ENCODE results near the gene IL17RB. TPM values are rescaled to one million over a fixed set of nuclear protein-coding genes. Genes with fewer than 3 reads are reported as not detected.

Gene IL17RB
- total RNA-seq, 2 donors from 2014 or later, result 6.2 to 8.4 TPM

DNA sequence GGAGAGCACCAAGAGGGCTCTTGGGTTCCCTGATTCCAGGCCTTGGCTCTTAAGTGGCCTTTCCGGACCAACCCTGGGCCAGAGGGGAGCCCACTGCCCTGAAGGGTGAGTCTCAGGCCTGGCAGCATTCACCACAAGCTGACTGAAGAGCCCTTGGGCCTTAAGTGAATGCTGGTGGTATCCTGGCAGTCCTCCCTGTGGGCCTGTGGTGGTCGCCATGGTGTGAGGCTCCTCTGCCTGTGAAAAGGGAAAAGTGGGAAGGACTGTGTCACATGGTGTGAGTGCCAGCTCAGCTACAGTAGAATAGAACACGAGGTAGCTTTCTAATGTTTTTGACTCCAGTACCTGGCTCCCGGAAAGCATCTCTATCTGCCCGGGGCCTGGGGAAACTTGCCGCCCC lies 15.4 kb upstream of the IL17RB start:
- WGBS, 2 experiments (ENCODE audit: insufficient coverage in 1 of 2, insufficient read length in 1 of 2), result 89 to 93% methylated on average over 6 of the region's 6 CpGs

DNA sequence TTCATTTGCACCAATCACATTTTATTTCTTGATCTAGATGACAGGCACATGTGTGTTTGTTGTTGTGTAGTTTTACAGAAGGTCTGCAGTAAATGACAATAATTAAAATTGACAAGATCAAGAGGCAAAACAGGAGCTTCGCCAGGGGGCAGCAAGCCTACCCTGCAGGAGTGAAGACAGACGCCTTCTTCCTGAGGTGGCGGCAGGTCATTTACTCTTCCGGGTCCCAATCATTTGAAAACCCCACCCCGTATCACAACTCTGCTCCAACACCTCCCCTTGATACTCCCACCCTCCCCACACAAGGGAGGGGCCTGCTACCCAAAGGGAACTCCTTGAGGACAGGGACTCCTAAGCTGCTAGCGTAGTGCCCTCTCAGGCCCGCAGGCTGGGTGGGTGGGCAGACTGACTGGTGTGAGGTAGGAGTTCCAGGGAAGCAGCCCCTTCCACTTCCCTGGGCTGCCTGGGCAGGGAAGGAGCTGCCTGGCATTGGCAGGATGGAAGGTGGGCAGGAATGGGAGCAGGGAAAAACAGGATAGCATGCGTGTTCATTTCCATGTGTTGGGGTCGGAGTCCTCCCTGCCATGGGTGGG lies 13.2 kb upstream of the IL17RB start:
- Mint-ChIP-seq H3K36me3 (ENCODE audit: low read depth) (peaks cover 18% of the 10 kb centered on the region), H3K4me3 (no peak overlapping the region), H3K27ac (peak overlapping the region; percentile 16), H3K27me3 (ENCODE audit: insufficient read depth) (no peaks in the 10 kb centered on the region), H3K4me1 (no peaks in the 10 kb centered on the region), H3K9me3 (no peaks in the 10 kb centered on the region)
- Histone ChIP-seq H3K9me3 (ENCODE audit: control insufficient read depth, low read length) (no peaks in the 10 kb centered on the region), H3K27me3 (ENCODE audit: control insufficient read depth, insufficient read depth, low read length, poor library complexity, severe bottlenecking) (no peaks in the 10 kb centered on the region), H3K27ac (ENCODE audit: low read depth, low read length) (no peak overlapping the region), H3K36me3 (ENCODE audit: control insufficient read depth, insufficient read depth, low read length) (no peaks in the 10 kb centered on the region), H3K4me1 (ENCODE audit: control insufficient read depth, insufficient read depth, low read length) (no peaks in the 10 kb centered on the region), H3K4me3 (ENCODE audit: low read length) (no peak overlapping the region), H3K9ac (ENCODE audit: extremely low read depth, low read length, poor library complexity, severe bottlenecking) (no peak overlapping the region)
- peak; percentile 48 for DNase-seq
- TF ChIP-seq, protein P1, sequence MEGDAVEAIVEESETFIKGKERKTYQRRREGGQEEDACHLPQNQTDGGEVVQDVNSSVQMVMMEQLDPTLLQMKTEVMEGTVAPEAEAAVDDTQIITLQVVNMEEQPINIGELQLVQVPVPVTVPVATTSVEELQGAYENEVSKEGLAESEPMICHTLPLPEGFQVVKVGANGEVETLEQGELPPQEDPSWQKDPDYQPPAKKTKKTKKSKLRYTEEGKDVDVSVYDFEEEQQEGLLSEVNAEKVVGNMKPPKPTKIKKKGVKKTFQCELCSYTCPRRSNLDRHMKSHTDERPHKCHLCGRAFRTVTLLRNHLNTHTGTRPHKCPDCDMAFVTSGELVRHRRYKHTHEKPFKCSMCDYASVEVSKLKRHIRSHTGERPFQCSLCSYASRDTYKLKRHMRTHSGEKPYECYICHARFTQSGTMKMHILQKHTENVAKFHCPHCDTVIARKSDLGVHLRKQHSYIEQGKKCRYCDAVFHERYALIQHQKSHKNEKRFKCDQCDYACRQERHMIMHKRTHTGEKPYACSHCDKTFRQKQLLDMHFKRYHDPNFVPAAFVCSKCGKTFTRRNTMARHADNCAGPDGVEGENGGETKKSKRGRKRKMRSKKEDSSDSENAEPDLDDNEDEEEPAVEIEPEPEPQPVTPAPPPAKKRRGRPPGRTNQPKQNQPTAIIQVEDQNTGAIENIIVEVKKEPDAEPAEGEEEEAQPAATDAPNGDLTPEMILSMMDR (conservative IDR thresholded peaks at IDR 0.05), result peak; percentile 40
- WGBS, 2 experiments (ENCODE audit: insufficient coverage in 1 of 2, insufficient read length in 1 of 2), result 95 to 98% methylated on average over 6 to 9 of the region's 9 CpGs

More for the DNA sequence above, 15.4 kb upstream of the IL17RB start:
- no peaks in the 10 kb centered on the region for H3K9me3 ChIP-seq (ENCODE audit: control insufficient read depth, low read length)
- H3K4me3 ChIP-seq (ENCODE audit: low read length), result no peak overlapping the region
- TF ChIP-seq, protein P1 (conservative IDR thresholded peaks at IDR 0.05), result no peak
- H3K4me1 Mint-ChIP-seq, result no peaks in the 10 kb centered on the region
- no peaks in the 10 kb centered on the region for H3K36me3 ChIP-seq (ENCODE audit: control insufficient read depth, insufficient read depth, low read length)
- H3K9me3 Mint-ChIP-seq, result no peaks in the 10 kb centered on the region
- no peak overlapping the region for H3K4me3 Mint-ChIP-seq
- H3K27ac Mint-ChIP-seq, result no peak overlapping the region
- H3K27me3 Mint-ChIP-seq (ENCODE audit: insufficient read depth), result no peaks in the 10 kb centered on the region
- H3K27me3 ChIP-seq (ENCODE audit: control insufficient read depth, insufficient read depth, low read length, poor library complexity, severe bottlenecking), result no peaks in the 10 kb centered on the region
- no peaks in the 10 kb centered on the region for H3K4me1 ChIP-seq (ENCODE audit: control insufficient read depth, insufficient read depth, low read length)
- peaks cover 15% of the 10 kb centered on the region for H3K36me3 Mint-ChIP-seq (ENCODE audit: low read depth)
- no peak overlapping the region for H3K9ac ChIP-seq (ENCODE audit: extremely low read depth, low read length, poor library complexity, severe bottlenecking)
- DNase-seq, result no peak
- H3K27ac ChIP-seq (ENCODE audit: low read depth, low read length), result no peak overlapping the region

DNA sequence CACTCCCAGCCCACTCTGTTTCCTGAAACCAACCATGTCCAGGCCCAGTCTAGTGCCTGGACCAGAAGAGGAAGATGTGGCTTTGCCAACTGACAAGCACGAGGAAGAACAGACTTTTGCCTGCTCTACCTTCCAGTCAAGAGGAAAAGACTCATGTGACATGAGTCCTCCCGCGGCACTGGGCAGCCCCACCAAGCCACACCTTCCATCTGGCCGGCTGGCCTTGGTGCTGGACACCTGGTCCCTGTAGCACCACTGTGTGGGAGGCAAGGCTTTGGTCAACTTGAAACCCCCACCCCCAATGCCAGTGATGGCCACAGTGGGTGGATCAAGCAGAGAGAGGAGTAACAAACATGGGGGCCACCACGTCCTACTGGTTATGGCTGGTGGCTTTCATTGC lies 12.7 kb upstream of the IL17RB start:
- WGBS, 2 experiments (ENCODE audit: insufficient coverage in 1 of 2, insufficient read length in 1 of 2), result 88 to 89% methylated on average over 3 to 5 of the region's 5 CpGs
- Mint-ChIP-seq H3K27me3 (ENCODE audit: insufficient read depth) (no peaks in the 10 kb centered on the region), H3K36me3 (ENCODE audit: low read depth) (peaks cover 19% of the 10 kb centered on the region)

More for the DNA sequence above, 12.7 kb upstream of the IL17RB start:
- no peaks in the 10 kb centered on the region for H3K9me3 ChIP-seq (ENCODE audit: control insufficient read depth, low read length)
- H3K4me3 ChIP-seq (ENCODE audit: low read length), result no peak overlapping the region
- no peak overlapping the region for H3K9ac ChIP-seq (ENCODE audit: extremely low read depth, low read length, poor library complexity, severe bottlenecking)
- peak; percentile 31 for DNase-seq
- H3K27me3 ChIP-seq (ENCODE audit: control insufficient read depth, insufficient read depth, low read length, poor library complexity, severe bottlenecking), result no peaks in the 10 kb centered on the region
- TF ChIP-seq, protein P1 (conservative IDR thresholded peaks at IDR 0.05), result no peak
- H3K4me1 Mint-ChIP-seq, result no peaks in the 10 kb centered on the region
- H3K4me1 ChIP-seq (ENCODE audit: control insufficient read depth, insufficient read depth, low read length), result no peaks in the 10 kb centered on the region
- H3K4me3 Mint-ChIP-seq, result no peak overlapping the region
- H3K9me3 Mint-ChIP-seq, result no peaks in the 10 kb centered on the region
- no peak overlapping the region for H3K27ac ChIP-seq (ENCODE audit: low read depth, low read length)
- H3K27ac Mint-ChIP-seq, result no peak overlapping the region
- no peaks in the 10 kb centered on the region for H3K36me3 ChIP-seq (ENCODE audit: control insufficient read depth, insufficient read depth, low read length)
